Adipocyte (in vitro differentiated cells): ENCODE results near the gene PDE6D.

Source experiments
- DNase-seq: peaks from one replicate; pipeline ENCODE4 v3.0.0-alpha.2; 2015; ENCODE audit warnings: low read depth
- H3K27me3 ChIP-seq: replicated peaks from 2 replicates; pipeline ENCODE4 v1.7.0; 2013; ENCODE audit warnings: mild to moderate bottlenecking, low read length, moderate library complexity; ENCODE audit not compliant: control insufficient read depth, insufficient read depth
- H3K36me3 ChIP-seq: 2 replicates; pipeline ENCODE4 v1.7.0; 2013; ENCODE audit warnings: low read length, mild to moderate bottlenecking, moderate library complexity; ENCODE audit not compliant: control insufficient read depth, insufficient read depth, severe bottlenecking
- H3K4me1 ChIP-seq: 2 replicates; pipeline ENCODE4 v1.7.0; 2013; ENCODE audit warnings: mild to moderate bottlenecking, low read length, moderate library complexity; ENCODE audit not compliant: control insufficient read depth, insufficient read depth
- H3K4me3 ChIP-seq: 2 replicates; pipeline ENCODE4 v1.7.0; 2013; ENCODE audit warnings: mild to moderate bottlenecking, low read length, moderate library complexity
- H3K9ac ChIP-seq: 2 replicates; pipeline ENCODE4 v1.7.0; 2013; ENCODE audit warnings: mild to moderate bottlenecking, low read length, moderate library complexity
- H3K9me3 ChIP-seq: 2 replicates; pipeline ENCODE4 v1.7.0; 2013; ENCODE audit warnings: mild to moderate bottlenecking, low read length, moderate library complexity; ENCODE audit not compliant: control insufficient read depth

The PDE6D gene

DNA sequence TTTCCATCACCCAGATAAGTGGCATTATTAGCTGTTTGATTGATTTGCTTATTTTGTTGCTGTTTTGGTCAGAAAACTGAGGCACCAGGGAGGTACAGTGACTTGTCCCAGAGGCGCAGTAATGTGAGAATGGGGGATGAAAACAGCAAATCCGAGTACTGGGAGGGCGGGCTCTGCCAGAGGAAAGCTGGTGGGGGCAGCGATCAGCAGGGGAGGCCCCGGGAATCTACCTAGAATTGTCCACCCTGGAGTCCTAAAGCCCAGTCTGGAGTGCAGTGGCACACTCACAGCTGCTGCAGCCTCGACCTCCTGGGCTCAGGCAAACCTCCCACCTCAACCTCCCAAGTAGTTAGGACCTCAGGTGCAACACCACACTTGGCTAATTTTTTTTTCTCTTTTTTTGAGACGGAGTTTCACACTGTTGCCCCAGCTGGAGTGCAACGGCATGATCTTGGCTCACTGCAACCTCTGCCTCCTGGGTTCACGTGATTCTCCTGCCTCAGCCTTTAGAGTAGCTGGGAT lies 89.8 kb downstream of the PDE6D start:
- no peaks in the 10 kb centered on the region for H3K27me3 ChIP-seq
- H3K4me1 ChIP-seq: peaks cover 17% of the 10 kb centered on the region
- H3K36me3 ChIP-seq: no peaks in the 10 kb centered on the region
- no peak for DNase-seq
- no peaks in the 10 kb centered on the region for H3K9me3 ChIP-seq
- no peak overlapping the region for H3K4me3 ChIP-seq
- no peak overlapping the region for H3K9ac ChIP-seq

DNA sequence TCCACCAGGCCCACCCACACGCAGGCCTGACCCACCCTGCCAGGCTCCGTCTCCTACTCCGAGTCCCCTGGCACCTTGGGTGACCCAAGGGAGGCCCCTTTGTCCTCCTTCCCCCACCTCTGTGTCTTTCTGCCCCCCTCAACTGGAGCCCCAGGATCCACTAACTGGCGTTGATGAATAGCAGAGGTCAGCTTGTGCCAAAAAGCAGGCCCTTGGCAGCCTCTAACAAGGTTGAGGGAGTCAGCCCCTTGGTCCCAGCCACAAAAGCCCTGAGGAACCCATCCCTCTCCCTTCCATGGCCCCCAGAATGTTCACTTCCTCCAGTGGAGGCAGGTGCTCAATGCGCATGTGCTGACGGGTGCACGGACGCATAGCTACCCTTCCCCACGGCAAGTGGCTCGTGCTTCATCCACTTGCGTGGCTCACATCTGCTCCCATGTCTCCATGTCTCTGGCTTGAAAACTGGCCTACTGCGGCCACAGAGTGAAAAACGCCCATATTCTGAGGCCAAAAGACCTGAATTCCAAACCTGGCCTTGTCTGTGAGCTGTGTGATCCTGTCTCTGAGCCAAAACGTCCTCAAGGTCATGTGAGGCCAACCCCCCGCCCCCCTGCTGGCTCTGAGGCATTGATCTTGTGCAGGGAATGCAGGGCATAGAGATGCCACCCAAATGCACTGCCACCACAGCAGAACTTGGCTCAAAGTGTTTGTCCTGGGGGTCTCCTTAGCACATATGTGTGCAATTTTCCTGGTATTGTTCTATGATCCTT lies 91.8 kb downstream of the PDE6D start:
- no peak overlapping the region for H3K9ac ChIP-seq
- no peak overlapping the region for H3K4me3 ChIP-seq
- H3K4me1 ChIP-seq: peaks cover 4% of the 10 kb centered on the region
- H3K9me3 ChIP-seq: no peaks in the 10 kb centered on the region
- H3K27me3 ChIP-seq: no peaks in the 10 kb centered on the region
- DNase-seq: no peak
- no peaks in the 10 kb centered on the region for H3K36me3 ChIP-seq

DNA sequence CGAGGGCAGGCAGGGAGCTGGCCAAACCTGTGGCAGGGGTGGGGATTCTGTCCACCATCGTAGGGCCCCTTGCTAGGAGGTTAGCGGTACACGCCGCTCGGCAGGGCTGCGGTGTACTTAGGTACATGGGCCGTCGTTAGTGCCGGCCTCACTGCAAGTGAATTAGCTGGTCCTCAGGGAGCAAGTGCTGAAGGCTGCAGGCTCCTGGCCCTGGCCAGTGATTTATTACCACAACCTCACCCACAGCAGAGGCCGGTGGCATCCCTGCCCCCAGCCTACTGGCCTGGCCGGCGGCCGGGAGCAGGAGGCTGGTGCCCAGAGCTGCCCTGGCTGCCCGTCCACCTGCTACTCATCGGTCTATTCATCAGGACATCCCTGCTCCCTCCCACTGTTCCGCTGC lies 92.4 kb downstream of the PDE6D start:
- DNase-seq: no peak
- Histone ChIP-seq H3K4me1 (peaks cover 2% of the 10 kb centered on the region), H3K9me3 (no peaks in the 10 kb centered on the region), H3K27me3 (no peaks in the 10 kb centered on the region), H3K36me3 (no peaks in the 10 kb centered on the region), H3K9ac (no peak overlapping the region), H3K4me3 (no peak overlapping the region)

DNA sequence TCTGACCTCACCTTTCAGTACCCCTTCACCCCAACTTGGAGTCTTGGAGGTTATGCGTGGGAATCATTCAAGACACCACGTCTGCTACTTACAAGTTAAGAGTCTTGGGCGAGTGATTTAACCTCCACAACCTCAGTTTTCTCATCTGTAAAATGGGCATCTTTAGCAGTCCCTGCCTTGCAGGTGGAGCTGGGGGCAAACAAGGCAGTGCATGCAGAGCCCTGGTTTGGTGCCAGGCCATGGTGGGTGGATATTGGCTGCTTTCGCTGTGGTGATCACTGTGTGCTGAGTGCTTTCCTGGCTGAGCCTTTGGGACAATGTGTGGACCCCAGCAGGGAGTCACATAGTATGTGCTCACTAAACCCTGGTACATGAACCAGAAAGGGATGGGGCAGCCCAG lies 93.1 kb downstream of the PDE6D start:
- Histone ChIP-seq H3K27me3 (no peaks in the 10 kb centered on the region), H3K36me3 (no peaks in the 10 kb centered on the region), H3K4me1 (no peaks in the 10 kb centered on the region), H3K9ac (no peak overlapping the region), H3K4me3 (no peak overlapping the region), H3K9me3 (no peaks in the 10 kb centered on the region)
- no peak for DNase-seq

DNA sequence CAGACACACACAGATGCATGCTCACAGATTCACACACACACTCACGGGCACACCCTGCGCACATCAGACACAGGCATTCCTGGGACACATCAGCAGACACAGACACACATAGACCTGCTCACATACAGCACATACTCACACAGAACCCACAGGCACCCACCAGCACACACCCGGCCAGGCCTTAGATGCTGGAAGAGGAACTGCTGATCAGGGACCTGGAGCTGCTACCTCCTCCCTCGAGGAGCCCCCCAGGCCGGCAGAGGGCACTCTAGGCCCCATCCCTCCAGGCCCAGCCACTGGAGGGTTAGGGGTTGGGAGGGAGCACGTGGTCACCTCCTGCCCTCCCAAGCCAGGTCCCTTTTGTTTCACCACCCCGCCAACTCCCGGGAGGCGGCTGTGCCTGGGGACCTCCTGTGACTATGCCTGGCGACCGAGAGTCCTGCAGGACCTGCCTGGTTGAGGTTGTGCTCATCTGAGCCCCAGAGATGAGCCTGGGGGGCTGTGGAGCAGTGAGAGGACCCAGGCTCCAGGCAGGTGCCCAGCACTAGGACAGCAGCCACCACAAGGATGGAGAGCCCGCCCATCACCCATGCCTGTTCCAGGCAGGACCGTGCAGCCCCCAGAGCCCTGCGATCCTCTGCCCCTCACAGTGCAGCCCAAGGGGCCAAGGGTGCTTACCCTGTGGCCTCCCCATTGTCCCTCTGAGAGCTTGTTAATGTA lies 93.8 kb downstream of the PDE6D start:
- Histone ChIP-seq H3K36me3 (no peaks in the 10 kb centered on the region), H3K27me3 (no peaks in the 10 kb centered on the region), H3K9me3 (no peaks in the 10 kb centered on the region), H3K4me1 (no peaks in the 10 kb centered on the region), H3K4me3 (no peak overlapping the region), H3K9ac (no peak overlapping the region)
- DNase-seq: peak; percentile 55

DNA sequence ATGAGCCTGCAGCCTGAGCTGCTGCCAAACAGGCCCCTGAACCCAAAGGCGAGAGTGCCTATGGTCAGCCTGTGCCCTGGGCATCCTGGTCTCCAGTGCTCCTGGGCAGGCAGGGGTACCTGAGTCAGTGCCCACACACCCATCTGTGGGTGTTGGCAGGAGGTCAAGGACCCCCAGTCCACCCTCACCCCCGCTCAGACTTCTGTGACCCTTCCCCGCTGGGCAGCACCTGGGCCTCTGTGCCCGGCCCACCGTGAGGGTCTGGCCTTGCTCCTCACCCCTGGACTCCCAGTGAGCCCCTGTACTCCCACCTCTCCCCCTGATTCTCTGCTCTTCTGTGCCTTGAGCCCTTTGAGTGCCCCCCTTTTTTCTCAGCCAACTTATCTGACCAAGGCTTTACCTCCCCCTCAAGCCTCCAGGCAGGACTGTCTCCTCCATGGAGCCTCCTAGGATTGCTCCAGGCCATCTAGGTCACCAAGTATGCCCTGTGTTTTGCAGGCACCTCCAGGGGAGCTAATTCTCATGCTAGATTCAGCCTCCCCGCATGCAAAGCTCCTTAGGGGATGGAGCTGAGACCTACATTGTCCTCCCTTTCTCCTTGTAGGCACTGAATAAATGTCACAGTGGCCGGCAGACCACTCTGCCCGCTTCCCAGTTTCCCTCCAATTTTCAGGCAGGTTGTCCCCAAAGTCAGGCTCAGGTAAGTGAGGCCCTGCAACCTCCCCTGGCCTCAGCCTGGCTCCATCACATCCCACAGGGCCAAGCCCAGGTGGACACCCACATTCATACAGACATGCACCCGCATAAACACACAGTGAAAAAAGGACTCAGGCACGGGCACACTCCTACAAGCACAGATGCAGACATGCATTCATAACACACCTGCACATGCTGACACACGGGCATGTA lies 94.6 kb downstream of the PDE6D start:
- H3K4me1 ChIP-seq: peaks cover 3% of the 10 kb centered on the region
- H3K9ac ChIP-seq: no peak overlapping the region
- H3K36me3 ChIP-seq: no peaks in the 10 kb centered on the region
- no peaks in the 10 kb centered on the region for H3K9me3 ChIP-seq
- no peak overlapping the region for H3K4me3 ChIP-seq
- H3K27me3 ChIP-seq: no peaks in the 10 kb centered on the region
- DNase-seq: no peak

DNA sequence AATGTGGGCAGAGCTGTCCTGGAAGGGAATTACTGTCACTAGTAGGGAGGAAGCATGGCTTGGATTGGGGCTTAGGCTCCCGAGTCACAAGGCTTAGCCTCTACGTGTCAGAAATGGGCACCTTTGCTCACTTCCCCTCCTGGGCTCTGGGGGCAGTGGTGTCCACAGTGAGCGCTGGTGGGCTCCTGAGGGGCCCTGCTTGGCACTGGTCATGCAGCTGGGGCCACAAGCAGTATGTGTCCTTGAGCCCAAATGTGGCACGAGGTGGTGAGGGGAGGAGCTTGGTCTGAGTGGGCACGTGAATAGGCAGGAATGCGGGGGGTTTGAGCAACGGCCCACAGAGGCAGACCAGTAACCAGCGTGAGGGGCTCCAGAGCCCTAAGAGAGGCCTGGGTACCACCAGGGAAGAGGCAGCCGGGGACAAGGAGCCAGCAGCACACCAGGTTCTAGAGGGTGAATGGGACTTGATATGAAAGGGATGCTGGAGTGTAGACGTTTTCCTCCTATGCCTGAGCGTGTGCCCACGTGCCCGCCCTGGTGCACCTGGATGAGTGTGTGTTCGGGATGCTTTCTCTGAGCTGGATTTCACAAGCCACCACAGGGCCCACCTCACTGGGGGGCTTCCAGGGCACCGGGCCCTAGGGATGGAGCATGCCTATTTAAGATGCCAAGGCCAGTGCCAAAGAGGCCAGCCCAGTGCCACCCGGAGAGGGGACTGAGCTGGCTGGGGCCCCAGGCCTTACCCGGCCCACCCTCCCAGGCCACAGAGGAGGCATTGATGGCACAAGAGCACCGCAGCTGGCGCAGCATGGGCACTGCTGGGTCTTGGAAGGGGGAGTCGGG lies 95.5 kb downstream of the PDE6D start:
- Histone ChIP-seq H3K9ac (no peak overlapping the region), H3K4me1 (peaks cover 6% of the 10 kb centered on the region), H3K4me3 (no peak overlapping the region), H3K9me3 (no peaks in the 10 kb centered on the region), H3K27me3 (no peaks in the 10 kb centered on the region), H3K36me3 (no peaks in the 10 kb centered on the region)
- no peak for DNase-seq

DNA sequence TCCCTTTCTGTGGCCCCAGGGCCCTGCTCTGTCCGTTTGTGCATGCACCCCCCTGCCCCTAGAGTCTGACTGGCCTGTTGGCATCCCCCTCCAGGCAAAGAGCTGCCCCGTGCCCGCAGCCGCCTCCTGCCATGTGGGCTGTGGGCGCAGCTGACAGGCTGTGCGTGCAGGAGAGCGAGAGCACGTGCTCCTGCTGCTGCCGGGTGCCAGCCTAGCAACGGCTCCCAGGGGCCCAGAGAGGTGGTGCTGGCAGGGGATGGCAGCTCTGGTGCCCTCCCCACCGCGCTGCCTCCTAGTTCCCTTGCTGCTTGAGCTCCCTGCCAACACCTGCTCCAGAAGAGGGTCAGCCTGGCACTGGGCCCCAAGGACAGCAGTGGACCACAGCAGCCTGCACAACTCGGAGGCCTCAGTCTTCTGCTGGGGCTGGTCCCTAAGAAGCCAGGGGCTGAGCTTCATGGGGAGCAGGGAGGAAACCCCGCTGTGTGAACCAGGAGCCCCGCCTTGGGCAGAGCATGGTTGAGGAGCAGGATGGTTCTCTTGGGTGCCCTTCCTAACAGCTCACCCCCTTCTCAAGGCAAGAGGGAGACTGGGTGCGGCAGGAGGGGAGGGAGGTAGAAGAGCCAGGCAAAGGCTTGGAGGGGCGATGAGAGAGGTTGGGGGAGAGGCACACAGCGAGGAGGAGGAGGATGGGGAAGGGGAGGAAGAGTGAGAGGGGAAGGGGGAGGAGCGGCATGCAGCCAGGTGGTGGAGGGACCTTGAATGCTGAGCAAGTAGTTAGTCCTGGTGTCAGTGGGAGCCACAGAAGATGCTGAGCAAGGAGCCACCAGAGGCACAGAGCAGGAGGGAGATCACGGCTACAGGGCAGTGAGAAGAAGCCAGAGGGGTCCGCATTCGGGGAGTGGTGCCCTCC lies 96.5 kb downstream of the PDE6D start:
- DNase-seq: no peak
- Histone ChIP-seq H3K4me3 (no peak overlapping the region), H3K9me3 (no peaks in the 10 kb centered on the region), H3K4me1 (peaks cover 6% of the 10 kb centered on the region), H3K36me3 (no peaks in the 10 kb centered on the region), H3K27me3 (no peaks in the 10 kb centered on the region), H3K9ac (no peak overlapping the region)

DNA sequence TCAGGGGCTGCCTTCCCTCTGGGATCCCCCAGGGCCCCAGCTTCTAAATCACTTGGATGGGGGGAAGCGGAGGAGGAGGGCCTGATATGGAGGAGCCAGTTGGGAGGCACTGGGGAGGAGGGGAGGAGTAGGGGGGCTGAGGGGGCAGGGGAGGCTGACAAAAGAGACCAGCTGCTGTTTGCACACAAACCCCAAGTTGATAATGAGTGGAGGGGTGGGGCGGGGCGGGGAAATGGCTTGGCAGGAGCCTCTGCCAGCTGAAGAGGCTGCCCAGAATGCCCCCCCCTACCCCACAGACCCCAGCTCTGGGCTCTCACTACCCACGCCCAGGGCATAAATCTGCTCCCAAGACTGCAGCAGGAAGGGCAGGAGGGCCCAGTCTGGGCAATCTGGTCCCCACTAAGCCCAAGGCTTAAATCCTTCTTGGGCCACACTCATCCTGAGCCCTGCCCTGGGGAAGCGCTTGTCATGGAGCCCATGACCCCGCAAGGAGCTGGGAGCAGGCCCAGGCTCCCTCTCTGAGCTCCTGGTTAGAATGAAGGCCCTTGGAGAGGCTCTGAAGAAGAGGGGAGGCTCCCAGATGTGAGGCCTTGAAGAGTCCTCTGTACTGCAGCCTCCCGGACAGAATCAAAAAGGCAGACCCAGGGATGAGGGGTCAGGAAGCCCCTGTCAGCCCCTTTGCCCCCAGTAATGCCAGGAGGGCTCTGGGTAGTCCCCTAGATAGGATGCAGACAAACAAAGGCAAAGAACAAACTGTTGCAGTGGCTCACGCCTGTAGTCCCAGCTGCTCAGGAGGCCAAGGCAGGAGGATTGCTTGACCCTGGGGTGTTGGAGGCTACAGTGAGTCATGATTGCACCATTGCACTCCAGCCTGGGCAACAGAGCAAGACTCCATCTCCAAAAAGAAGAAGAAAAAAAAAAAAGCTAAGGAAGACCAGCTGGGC lies 97.5 kb downstream of the PDE6D start:
- Histone ChIP-seq H3K4me1 (peaks cover 6% of the 10 kb centered on the region), H3K36me3 (no peaks in the 10 kb centered on the region), H3K9me3 (no peaks in the 10 kb centered on the region), H3K27me3 (no peaks in the 10 kb centered on the region), H3K9ac (no peak overlapping the region), H3K4me3 (no peak overlapping the region)
- no peak for DNase-seq
